GF-D8 (cell line): ENCODE results near the gene CNGA4.
"Not testable (repeated sequence)": the region's sequence is repeated elsewhere in the genome, so short reads cannot be mapped to it uniquely, and the experiment has no call there.

Experiments used
- DNase-seq: peaks from one replicate; lab custom pipeline; 2025; lab: John Stamatoyannopoulos, UW

Gene CNGA4

DNA sequence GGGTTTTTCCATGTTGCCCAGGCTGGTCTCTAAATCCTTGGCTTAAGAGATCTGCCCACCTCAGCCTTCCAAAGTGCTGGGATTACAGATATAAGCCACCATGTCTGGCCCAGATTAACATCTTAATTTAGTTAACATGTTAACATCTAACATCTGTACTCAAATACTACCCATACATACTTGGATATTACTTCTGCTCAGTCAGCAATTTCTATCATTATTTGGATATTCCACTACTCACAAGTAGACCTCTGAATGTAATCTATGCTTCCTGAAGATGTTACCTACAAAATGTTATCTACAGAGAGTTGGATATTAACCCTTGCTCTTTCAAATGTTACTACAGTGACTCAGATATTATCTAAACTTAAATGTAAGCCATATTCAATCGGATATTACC, 24.8 kb downstream of the CNGA4 start:
- no peak for DNase-seq

- DNase-seq = no peak
Measured at GRCh38 chr11:6268820-6269219, 29.9 kb downstream of the CNGA4 start.

GRCh38 chr11:6269994-6270393, 31.1 kb downstream of the CNGA4 start:
- DNase-seq = no peak

DNA sequence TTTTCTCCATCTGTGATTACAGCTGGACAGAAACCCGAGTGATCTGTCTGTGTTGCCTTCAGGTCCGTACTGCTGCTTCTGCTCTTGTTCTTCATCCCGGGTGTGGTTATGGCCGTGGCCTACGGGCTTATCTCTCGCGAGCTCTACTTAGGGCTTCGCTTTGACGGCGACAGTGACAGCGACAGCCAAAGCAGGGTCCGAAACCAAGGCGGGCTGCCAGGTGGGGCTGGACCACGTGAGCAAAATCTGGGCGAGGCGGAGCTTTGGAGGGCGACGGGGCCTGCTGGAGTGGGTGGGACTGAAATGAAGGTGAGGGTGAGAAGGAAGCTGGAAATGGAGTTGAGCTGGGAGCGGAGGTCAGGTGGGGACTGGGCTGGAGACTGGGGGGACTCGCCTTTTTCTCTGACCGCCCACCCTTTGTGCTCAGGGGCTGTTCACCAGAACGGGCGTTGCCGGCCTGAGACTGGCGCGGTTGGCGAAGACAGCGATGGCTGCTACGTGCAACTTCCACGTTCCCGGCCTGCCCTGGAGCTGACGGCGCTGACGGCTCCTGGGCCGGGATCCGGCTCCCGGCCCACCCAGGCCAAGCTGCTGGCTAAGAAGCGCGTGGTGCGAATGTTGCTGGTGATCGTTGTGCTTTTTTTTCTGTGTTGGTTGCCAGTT, 31.8 kb downstream of the CNGA4 start:
- DNase-seq = no peak

DNA sequence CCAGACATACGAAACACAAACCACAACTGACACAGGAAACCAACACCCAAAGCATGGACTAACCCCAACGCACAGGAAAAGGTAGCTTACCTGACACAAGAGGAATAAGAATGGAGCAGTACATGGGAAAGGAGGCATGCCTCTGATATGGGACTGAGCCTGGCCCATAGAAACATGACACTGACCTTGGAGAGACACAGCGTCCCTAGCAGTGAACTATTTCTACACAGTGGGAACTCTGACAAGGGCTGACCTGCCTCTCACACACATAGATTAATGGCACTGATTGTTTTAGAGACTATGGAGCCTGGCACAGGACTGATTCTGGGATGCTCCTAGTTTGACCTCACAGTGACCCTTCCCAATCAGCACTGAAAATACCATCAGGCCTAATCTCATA, 32.7 kb downstream of the CNGA4 start:
- no peak for DNase-seq

GRCh38 chr11:6273188-6273587, 34.3 kb downstream of the CNGA4 start:
- no peak for DNase-seq

DNA sequence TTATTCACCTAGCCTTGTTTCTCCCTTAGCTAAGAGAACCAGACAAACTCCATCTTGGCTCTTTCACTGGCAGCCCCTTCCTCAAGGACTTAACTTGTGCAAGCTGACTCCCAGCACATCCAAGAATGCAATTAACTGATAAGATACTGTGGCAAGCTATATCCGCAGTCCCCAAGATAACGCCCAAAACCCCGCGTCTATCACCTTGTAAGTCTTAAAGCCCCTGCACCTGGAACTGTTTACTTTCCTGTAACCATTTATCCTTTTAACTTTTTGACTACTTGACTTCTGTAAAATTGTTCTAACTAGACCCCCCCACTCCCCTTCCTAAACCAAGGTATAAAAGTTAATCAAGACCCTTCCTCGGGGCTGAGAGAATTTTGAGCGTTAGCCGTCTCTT, 41.9 kb downstream of the CNGA4 start:
- not testable (repeated sequence) for DNase-seq

DNA sequence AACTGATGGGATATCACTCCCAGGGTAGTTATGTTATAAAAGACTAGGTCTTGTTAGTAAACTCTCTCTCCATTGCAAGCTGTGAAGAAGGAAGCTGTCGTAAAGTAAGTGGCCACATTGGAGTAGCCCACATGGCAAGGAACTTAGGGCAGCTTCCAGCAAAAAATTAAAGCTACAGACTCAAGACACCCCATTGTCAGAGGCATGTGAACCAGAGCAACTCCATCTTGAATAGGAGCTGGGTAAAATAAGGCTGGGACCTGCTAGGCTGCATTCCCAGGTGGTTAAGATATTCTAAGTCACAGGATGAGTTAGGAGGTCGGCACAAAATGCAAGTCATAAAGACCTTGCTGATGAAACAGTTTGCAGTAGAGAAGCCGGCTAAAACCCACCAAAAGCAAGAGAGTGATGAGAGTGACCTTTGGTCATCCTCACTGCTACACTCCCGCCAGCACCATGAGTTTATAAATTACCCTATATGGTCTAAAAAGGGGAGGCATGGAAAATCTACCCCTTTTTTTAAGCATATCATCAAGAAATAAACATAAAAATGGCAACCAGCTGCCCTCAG, 44.6 kb downstream of the CNGA4 start:
- DNase-seq = no peak

- no peak for DNase-seq
Measured at GRCh38 chr11:6284250-6284649, 45.4 kb downstream of the CNGA4 start.

GRCh38 chr11:6285019-6285418, 46.1 kb downstream of the CNGA4 start:
- no peak for DNase-seq
